Type B pancreatic cell (in vitro differentiated cells): ENCODE data around the gene NUP188. TPM values are rescaled to one million over a fixed set of nuclear protein-coding genes. Genes with fewer than 3 reads are reported as not detected.
A peak's percentile ranks its signal among the peaks of the same experiment; 100 is the strongest.
"Not testable (repeated sequence)": the region's sequence is repeated elsewhere in the genome, so short reads cannot be mapped to it uniquely, and the experiment has no call there.

Source experiments
- DNase-seq: peaks from one replicate; pipeline ENCODE4 v3.0.0; 2021; ENCODE audit warnings: mixed read lengths; ENCODE audit not compliant: unreplicated experiment; ENCODE audit errors: extremely low spot score
- H3K27ac Mint-ChIP-seq: 2 replicates; pipeline ENCODE4 v1.8.0; 2021; ENCODE audit warnings: mild to moderate bottlenecking, mixed read lengths
- H3K27me3 Mint-ChIP-seq: 2 replicates; pipeline ENCODE4 v1.8.0; 2021; ENCODE audit warnings: mixed read lengths
- H3K36me3 Mint-ChIP-seq: 2 replicates; pipeline ENCODE4 v1.8.0; 2021; ENCODE audit warnings: mixed read lengths
- H3K4me1 Mint-ChIP-seq: one replicate; pipeline ENCODE4 v1.8.0; 2021; ENCODE audit warnings: mixed read lengths; ENCODE audit not compliant: unreplicated experiment
- H3K4me3 Mint-ChIP-seq: 2 replicates; pipeline ENCODE4 v1.8.0; 2021; ENCODE audit warnings: mild to moderate bottlenecking, mixed read lengths
- H3K9me3 Mint-ChIP-seq: 2 replicates; pipeline ENCODE4 v1.8.0; 2021; ENCODE audit warnings: mixed read lengths
- total RNA-seq: library from RNA; stranded (reverse); gene quantifications from 2 replicates; pipeline ENCODE4 v1.2.1, GENCODE V29; 2021; ENCODE audit warnings: low replicate concordance
- TF ChIP-seq, protein P1 (sequence below): fragments of 200-600 bp; sonication (generic); conservative IDR thresholded peaks from 2 replicates; pipeline ENCODE4 v1.5.0; 2021; ENCODE audit warnings: antibody characterized with exemption, mild to moderate bottlenecking

NUP188 gene
- total RNA-seq, 1 donor from 2014 or later, result 63.7 TPM

DNA sequence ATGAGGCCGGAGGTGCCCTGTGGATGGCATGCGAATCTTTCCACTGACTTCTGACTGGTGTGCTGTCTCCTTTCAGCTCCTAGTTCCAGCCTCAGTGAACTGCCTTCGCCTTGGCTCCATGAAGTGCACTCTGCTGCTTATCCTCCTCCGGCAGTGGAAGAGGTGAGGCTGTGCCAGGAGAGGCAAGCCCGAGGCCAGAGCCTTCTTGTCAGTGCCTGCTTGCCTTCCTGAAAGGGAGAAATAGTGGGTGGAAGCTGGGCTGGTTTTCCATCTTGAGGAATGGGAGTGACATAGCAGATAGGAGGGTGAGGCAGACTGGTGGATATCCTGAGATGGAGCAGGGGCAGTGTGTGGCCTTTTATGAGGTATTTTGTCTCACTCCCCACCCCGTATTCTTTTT lies 51.0 kb downstream of the NUP188 start:
- Mint-ChIP-seq H3K4me1 (no peaks in the 10 kb centered on the region), H3K27me3 (no peaks in the 10 kb centered on the region)

DNA sequence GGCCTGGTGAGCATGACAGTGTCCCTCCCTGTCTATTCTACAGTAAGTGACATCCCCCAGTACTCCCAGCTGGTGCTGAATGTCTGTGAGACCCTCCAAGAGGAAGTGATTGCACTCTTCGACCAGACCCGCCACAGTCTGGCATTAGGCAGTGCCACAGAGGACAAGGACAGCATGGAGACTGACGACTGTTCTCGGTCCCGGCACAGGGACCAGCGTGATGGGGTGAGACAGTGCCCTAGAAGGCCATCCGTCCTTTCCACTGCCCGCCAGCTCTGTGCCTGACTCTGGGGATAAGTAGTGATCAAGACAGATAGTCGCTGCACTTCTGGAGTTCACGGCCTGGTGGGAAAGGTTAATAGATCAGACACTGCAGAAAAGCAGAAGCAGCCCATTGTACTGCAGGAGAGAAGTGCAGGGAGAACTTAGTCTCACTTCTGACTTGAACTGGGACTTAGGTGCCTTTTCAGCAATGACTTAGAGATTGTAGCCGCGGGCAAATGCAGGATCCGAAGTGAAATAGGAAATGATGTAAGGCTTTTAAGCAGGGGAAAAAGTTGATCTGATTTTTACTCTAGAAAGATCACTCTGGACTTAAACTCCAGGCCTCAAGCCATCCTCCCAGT lies 52.2 kb downstream of the NUP188 start:
- Mint-ChIP-seq H3K36me3 (peaks cover 14% of the 10 kb centered on the region), H3K9me3 (no peaks in the 10 kb centered on the region), H3K27ac (no peak overlapping the region), H3K27me3 (no peaks in the 10 kb centered on the region), H3K4me1 (no peaks in the 10 kb centered on the region), H3K4me3 (no peak overlapping the region)
- TF ChIP-seq, protein P1, sequence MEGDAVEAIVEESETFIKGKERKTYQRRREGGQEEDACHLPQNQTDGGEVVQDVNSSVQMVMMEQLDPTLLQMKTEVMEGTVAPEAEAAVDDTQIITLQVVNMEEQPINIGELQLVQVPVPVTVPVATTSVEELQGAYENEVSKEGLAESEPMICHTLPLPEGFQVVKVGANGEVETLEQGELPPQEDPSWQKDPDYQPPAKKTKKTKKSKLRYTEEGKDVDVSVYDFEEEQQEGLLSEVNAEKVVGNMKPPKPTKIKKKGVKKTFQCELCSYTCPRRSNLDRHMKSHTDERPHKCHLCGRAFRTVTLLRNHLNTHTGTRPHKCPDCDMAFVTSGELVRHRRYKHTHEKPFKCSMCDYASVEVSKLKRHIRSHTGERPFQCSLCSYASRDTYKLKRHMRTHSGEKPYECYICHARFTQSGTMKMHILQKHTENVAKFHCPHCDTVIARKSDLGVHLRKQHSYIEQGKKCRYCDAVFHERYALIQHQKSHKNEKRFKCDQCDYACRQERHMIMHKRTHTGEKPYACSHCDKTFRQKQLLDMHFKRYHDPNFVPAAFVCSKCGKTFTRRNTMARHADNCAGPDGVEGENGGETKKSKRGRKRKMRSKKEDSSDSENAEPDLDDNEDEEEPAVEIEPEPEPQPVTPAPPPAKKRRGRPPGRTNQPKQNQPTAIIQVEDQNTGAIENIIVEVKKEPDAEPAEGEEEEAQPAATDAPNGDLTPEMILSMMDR, result no peak
- DNase-seq, result no peak

More for the DNA sequence above, 51.0 kb downstream of the NUP188 start:
- H3K9me3 Mint-ChIP-seq, result no peaks in the 10 kb centered on the region
- DNase-seq, result no peak
- no peak overlapping the region for H3K4me3 Mint-ChIP-seq
- peaks cover 21% of the 10 kb centered on the region for H3K36me3 Mint-ChIP-seq
- H3K27ac Mint-ChIP-seq, result no peak overlapping the region
- TF ChIP-seq, protein P1, result no peak

DNA sequence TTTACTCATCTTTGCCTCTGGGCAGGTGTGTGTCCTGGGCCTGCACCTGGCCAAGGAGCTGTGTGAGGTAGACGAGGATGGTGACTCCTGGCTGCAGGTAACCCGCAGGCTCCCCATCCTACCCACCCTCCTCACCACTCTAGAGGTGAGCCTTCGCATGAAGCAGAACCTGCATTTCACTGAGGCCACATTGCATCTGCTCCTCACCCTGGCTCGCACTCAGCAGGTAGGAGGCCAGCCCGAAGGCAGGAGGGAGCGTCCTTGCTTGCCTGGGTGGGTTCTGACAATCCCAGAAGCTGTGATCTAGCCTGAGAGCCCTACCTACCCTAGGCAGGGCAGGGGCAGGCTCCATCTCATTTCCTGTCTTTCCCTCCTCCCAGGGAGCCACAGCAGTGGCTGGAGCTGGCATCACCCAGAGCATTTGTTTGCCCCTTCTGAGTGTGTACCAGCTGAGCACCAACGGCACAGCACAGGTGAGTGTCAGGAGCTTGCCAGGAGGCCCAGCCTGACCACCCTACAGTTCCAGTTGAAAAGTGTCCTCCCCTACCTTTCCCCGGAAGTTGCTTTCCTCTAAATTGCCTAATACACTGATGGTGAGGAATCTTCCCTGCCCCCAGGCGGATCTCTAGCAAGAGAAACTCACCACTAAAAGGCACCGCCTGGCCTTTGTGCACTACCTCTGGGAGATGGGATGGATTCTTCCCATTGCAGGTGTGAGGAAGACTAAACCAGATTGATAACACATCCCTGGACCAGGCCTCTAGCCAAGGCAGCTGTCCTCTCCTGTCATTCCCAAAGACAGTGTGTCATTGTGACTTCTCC lies 54.2 kb downstream of the NUP188 start:
- H3K27me3 Mint-ChIP-seq, result no peaks in the 10 kb centered on the region
- TF ChIP-seq, protein P1, result no peak
- DNase-seq, result no peak
- H3K27ac Mint-ChIP-seq, result peak overlapping the region; percentile 82
- H3K4me1 Mint-ChIP-seq, result no peaks in the 10 kb centered on the region
- H3K4me3 Mint-ChIP-seq, result no peak overlapping the region
- H3K36me3 Mint-ChIP-seq, result peaks cover 7% of the 10 kb centered on the region
- H3K9me3 Mint-ChIP-seq, result no peaks in the 10 kb centered on the region

DNA sequence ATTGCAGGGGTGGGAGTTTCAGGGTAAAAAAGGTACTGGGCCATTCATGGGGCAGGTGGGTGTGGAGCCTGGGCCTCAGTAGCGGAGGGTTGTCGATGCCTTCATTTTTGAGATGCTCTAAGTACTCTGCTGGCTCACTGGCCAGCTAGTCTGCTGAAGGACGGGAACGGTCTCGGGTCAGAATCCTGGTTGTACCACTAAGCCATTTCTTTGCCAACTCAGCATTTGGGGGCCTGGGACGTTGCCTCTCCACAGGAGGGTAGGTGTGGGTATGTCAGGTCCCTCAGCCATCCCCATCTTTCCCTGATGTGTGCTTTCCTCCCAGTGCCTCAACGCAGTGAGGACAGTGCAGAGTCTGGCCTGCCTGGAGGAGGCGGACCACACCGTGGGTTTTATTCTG lies 55.5 kb downstream of the NUP188 start:
- Mint-ChIP-seq H3K9me3 (no peaks in the 10 kb centered on the region), H3K27me3 (no peaks in the 10 kb centered on the region), H3K4me1 (no peaks in the 10 kb centered on the region), H3K4me3 (no peak overlapping the region), H3K27ac (peak overlapping the region; percentile 13), H3K36me3 (no peaks in the 10 kb centered on the region)
- DNase-seq, result no peak
- TF ChIP-seq, protein P1, result no peak

DNA sequence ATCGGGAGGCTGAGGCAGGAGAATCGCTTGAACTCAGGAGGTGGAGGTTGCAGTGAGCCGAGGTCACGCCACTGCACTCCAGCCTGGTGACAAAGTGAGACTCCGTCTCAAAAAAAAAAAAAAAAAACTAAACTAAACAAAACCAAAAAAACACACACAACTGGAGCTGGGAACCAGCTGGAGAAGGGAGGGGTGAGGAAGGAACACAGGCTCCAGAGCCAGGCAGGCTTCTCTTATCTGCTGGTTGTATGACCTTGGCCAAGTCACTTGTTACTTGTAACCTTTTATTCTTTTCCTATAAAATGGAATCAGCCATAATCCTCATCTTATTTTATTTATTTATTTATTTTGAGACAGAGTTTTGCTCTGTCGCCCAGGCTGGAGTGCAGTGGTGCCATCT lies 56.7 kb downstream of the NUP188 start:
- not testable (repeated sequence) for H3K27me3 Mint-ChIP-seq, H3K36me3 Mint-ChIP-seq, H3K4me3 Mint-ChIP-seq

DNA sequence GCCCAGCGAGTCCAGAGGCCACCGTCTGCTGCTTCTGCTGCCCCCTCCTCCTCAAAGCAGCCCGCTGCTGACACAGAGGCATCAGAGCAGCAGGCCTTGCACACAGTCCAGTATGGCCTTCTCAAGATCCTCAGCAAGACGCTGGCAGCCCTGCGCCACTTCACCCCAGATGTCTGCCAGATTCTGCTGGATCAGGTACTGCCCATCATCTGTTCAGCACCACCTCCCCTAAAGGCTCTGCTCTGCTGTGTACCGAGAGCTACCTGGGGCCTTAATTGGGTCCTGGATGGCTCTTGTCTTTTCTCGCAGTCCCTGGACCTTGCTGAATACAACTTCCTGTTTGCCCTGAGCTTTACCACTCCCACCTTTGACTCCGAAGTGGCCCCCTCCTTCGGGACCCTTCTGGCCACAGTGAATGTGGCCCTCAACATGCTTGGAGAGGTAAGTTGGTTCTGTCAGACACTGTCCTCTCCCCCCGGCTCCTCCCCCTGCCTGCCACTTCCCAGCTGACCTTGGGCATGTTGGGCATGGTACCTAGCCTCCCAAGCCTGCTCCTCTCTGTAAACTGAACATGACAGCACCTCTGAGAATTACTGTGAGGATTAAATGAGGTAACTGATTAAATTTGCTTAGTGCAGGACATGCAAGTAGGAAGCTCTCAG lies 58.0 kb downstream of the NUP188 start:
- Mint-ChIP-seq H3K36me3 (no peaks in the 10 kb centered on the region), H3K27ac (no peak overlapping the region), H3K9me3 (no peaks in the 10 kb centered on the region), H3K4me1 (no peaks in the 10 kb centered on the region), H3K4me3 (no peak overlapping the region), H3K27me3 (no peaks in the 10 kb centered on the region)
- TF ChIP-seq, protein P1, result no peak
- DNase-seq, result no peak

More for the DNA sequence above, 56.7 kb downstream of the NUP188 start:
- not testable (repeated sequence) for H3K4me1 Mint-ChIP-seq, H3K27ac Mint-ChIP-seq, H3K9me3 Mint-ChIP-seq, DNase-seq
